Activated naive CD8-positive, alpha-beta T cell treated with anti-CD3 and anti-CD28 coated beads, Interleukin-2, amount 50 U/mL, for 24 hours (primary cell): Measurements from ENCODE around the gene AKT2.
"Not testable (repeated sequence)": the region's sequence is repeated elsewhere in the genome, so short reads cannot be mapped to it uniquely, and the experiment has no call there.

Experiments used
- ATAC-seq: fragments of 150-1000 bp; cut with Tn5 transposase; one replicate; pipeline ENCODE4 v1.10.0; 2021
- DNase-seq: peaks from one replicate; pipeline ENCODE4 v3.0.0; 2021
- H3K27ac Mint-ChIP-seq: one replicate; pipeline ENCODE4 v1.8.0; 2021; ENCODE audit warnings: mild to moderate bottlenecking, mixed read lengths
- H3K27me3 Mint-ChIP-seq: one replicate; pipeline ENCODE4 v1.8.0; 2021; ENCODE audit warnings: mixed read lengths
- H3K36me3 Mint-ChIP-seq: one replicate; pipeline ENCODE4 v1.8.0; 2021; ENCODE audit warnings: low read depth, mixed read lengths
- H3K4me1 Mint-ChIP-seq: one replicate; pipeline ENCODE4 v1.8.0; 2021; ENCODE audit warnings: mixed read lengths
- H3K4me3 Mint-ChIP-seq: one replicate; pipeline ENCODE4 v1.8.0; 2021; ENCODE audit warnings: mild to moderate bottlenecking, moderate library complexity, mixed read lengths
- H3K9me3 Mint-ChIP-seq: one replicate; pipeline ENCODE4 v1.8.0; 2021; ENCODE audit warnings: mixed read lengths

Gene AKT2

GRCh38 chr19:40284501-40285352, at the start of gene AKT2:
Gene AKT2, minus strand, starts transcription at chr19:40285345. Its CDS starts 20,078 bp downstream, at chr19:40265267.
- H3K27me3 Mint-ChIP-seq: peaks cover 2% of the 10 kb centered on the region
- H3K36me3 Mint-ChIP-seq: peaks cover 9% of the 10 kb centered on the region
- peak within 1 kb of the TSS; percentile 98 for H3K27ac Mint-ChIP-seq
- H3K4me3 Mint-ChIP-seq: peak within 1 kb of the TSS; percentile 97
- H3K4me1 Mint-ChIP-seq: peaks cover 59% of the 10 kb centered on the region
- H3K9me3 Mint-ChIP-seq: no peaks in the 10 kb centered on the region
- DNase-seq (peak; percentile 76), ATAC-seq (peak; percentile 56)

- H3K9me3 Mint-ChIP-seq, H3K4me3 Mint-ChIP-seq, H3K27me3 Mint-ChIP-seq, DNase-seq, ATAC-seq, H3K27ac Mint-ChIP-seq, H3K4me1 Mint-ChIP-seq: not testable (repeated sequence)
- H3K36me3 Mint-ChIP-seq: peaks cover 28% of the 10 kb centered on the region
Observed at GRCh38 chr19:40333083-40333482, 47.9 kb upstream of the AKT2 start.

- Mint-ChIP-seq H3K4me3 (no peak overlapping the region), H3K27ac (no peak overlapping the region), H3K36me3 (peaks cover 28% of the 10 kb centered on the region), H3K4me1 (no peaks in the 10 kb centered on the region), H3K9me3 (no peaks in the 10 kb centered on the region), H3K27me3 (no peaks in the 10 kb centered on the region)
- ATAC-seq (no peak), DNase-seq (no peak)
Observed at GRCh38 chr19:40332669-40333068, 47.5 kb upstream of the AKT2 start.

- Mint-ChIP-seq H3K4me3 (no peak overlapping the region), H3K36me3 (peaks cover 31% of the 10 kb centered on the region), H3K4me1 (no peaks in the 10 kb centered on the region), H3K9me3 (no peaks in the 10 kb centered on the region), H3K27ac (no peak overlapping the region), H3K27me3 (no peaks in the 10 kb centered on the region)
- no peak for DNase-seq
- ATAC-seq: no peak
Observed at GRCh38 chr19:40331052-40331451, 45.9 kb upstream of the AKT2 start.

GRCh38 chr19:40326201-40326600, 41.1 kb upstream of the AKT2 start:
- Mint-ChIP-seq H3K4me3 (no peak overlapping the region), H3K36me3 (peaks cover 30% of the 10 kb centered on the region)

GRCh38 chr19:40323705-40324104, 38.6 kb upstream of the AKT2 start:
- no peaks in the 10 kb centered on the region for H3K4me1 Mint-ChIP-seq
- no peak overlapping the region for H3K27ac Mint-ChIP-seq
- H3K36me3 Mint-ChIP-seq: peaks cover 24% of the 10 kb centered on the region
- no peaks in the 10 kb centered on the region for H3K9me3 Mint-ChIP-seq
- DNase-seq (no peak), ATAC-seq (no peak)
- H3K4me3 Mint-ChIP-seq: no peak overlapping the region
- H3K27me3 Mint-ChIP-seq: no peaks in the 10 kb centered on the region

More at GRCh38 chr19:40326201-40326600, 41.1 kb upstream of the AKT2 start:
- Mint-ChIP-seq H3K27ac (no peak overlapping the region), H3K27me3 (no peaks in the 10 kb centered on the region), H3K9me3 (no peaks in the 10 kb centered on the region), H3K4me1 (no peaks in the 10 kb centered on the region)
- ATAC-seq (no peak), DNase-seq (no peak)

- H3K27me3 Mint-ChIP-seq: no peaks in the 10 kb centered on the region
- no peaks in the 10 kb centered on the region for H3K4me1 Mint-ChIP-seq
- no peak overlapping the region for H3K4me3 Mint-ChIP-seq
Observed at GRCh38 chr19:40322951-40323615, 37.9 kb upstream of the AKT2 start.

GRCh38 chr19:40322271-40322610, 37.1 kb upstream of the AKT2 start:
- ATAC-seq (no peak), DNase-seq (no peak)
- H3K27me3 Mint-ChIP-seq: no peaks in the 10 kb centered on the region
- no peaks in the 10 kb centered on the region for H3K9me3 Mint-ChIP-seq
- no peaks in the 10 kb centered on the region for H3K4me1 Mint-ChIP-seq
- H3K4me3 Mint-ChIP-seq: no peak overlapping the region
- H3K27ac Mint-ChIP-seq: no peak overlapping the region
- peaks cover 21% of the 10 kb centered on the region for H3K36me3 Mint-ChIP-seq

More at GRCh38 chr19:40322951-40323615, 37.9 kb upstream of the AKT2 start:
- Mint-ChIP-seq H3K27ac (no peak overlapping the region), H3K9me3 (no peaks in the 10 kb centered on the region), H3K36me3 (peaks cover 24% of the 10 kb centered on the region)
- no peak for ATAC-seq
- no peak for DNase-seq

GRCh38 chr19:40321566-40322270, 36.6 kb upstream of the AKT2 start:
- ATAC-seq: no peak
- no peaks in the 10 kb centered on the region for H3K9me3 Mint-ChIP-seq
- peaks cover 22% of the 10 kb centered on the region for H3K36me3 Mint-ChIP-seq
- no peak overlapping the region for H3K4me3 Mint-ChIP-seq
- H3K27ac Mint-ChIP-seq: no peak overlapping the region
- DNase-seq: no peak
- H3K27me3 Mint-ChIP-seq: no peaks in the 10 kb centered on the region
- H3K4me1 Mint-ChIP-seq: no peaks in the 10 kb centered on the region

- Mint-ChIP-seq H3K27me3 (no peaks in the 10 kb centered on the region), H3K27ac (no peak overlapping the region), H3K4me3 (no peak overlapping the region), H3K4me1 (no peaks in the 10 kb centered on the region), H3K36me3 (peaks cover 22% of the 10 kb centered on the region), H3K9me3 (no peaks in the 10 kb centered on the region)
- no peak for ATAC-seq
- no peak for DNase-seq
Observed at GRCh38 chr19:40321076-40321475, 35.9 kb upstream of the AKT2 start.

GRCh38 chr19:40320558-40320935, 35.4 kb upstream of the AKT2 start:
- Mint-ChIP-seq H3K4me3 (no peak overlapping the region), H3K27ac (no peak overlapping the region), H3K4me1 (no peaks in the 10 kb centered on the region), H3K9me3 (no peaks in the 10 kb centered on the region), H3K27me3 (no peaks in the 10 kb centered on the region), H3K36me3 (peaks cover 18% of the 10 kb centered on the region)
- ATAC-seq: no peak
- DNase-seq: no peak

- Mint-ChIP-seq H3K27ac (no peak overlapping the region), H3K4me1 (no peaks in the 10 kb centered on the region), H3K4me3 (no peak overlapping the region)
Observed at GRCh38 chr19:40317338-40317737, 32.2 kb upstream of the AKT2 start.

GRCh38 chr19:40315812-40316470, 30.8 kb upstream of the AKT2 start:
- DNase-seq: no peak
- Mint-ChIP-seq H3K4me3 (no peak overlapping the region), H3K27ac (no peak overlapping the region)

More at GRCh38 chr19:40317338-40317737, 32.2 kb upstream of the AKT2 start:
- Mint-ChIP-seq H3K36me3 (peaks cover 8% of the 10 kb centered on the region), H3K9me3 (no peaks in the 10 kb centered on the region), H3K27me3 (no peaks in the 10 kb centered on the region)
- DNase-seq (no peak), ATAC-seq (no peak)

GRCh38 chr19:40314656-40315055, 29.5 kb upstream of the AKT2 start:
- Mint-ChIP-seq H3K27ac (no peak overlapping the region), H3K4me1 (no peaks in the 10 kb centered on the region), H3K36me3 (peaks cover 2% of the 10 kb centered on the region), H3K9me3 (no peaks in the 10 kb centered on the region), H3K4me3 (no peak overlapping the region), H3K27me3 (no peaks in the 10 kb centered on the region)
- ATAC-seq (no peak), DNase-seq (no peak)

More at GRCh38 chr19:40315812-40316470, 30.8 kb upstream of the AKT2 start:
- Mint-ChIP-seq H3K27me3 (no peaks in the 10 kb centered on the region), H3K36me3 (peaks cover 5% of the 10 kb centered on the region), H3K9me3 (no peaks in the 10 kb centered on the region), H3K4me1 (no peaks in the 10 kb centered on the region)
- no peak for ATAC-seq
